ENCODE data around the gene SECISBP2.

DNA sequence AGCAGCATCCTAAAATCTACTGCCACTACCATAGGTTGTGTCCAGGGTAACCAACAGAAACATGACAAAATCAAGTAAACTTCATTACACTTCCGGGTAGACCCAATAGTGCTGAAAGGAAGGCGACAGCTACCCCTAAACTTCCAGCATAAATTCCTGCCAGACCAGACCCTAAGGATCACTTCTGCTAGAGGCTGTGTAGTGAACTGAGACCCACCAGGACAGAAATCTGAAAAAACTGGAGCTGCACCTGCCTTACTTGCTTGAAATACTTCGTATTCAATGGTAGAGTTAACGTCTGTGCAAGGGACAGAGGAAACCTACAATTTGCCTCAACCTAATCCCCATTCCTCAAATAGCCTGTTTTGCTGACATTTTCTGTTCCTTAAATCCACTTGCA is 1.0 kb upstream of the SECISBP2 start:
- TF ChIP-seq, protein P1, sequence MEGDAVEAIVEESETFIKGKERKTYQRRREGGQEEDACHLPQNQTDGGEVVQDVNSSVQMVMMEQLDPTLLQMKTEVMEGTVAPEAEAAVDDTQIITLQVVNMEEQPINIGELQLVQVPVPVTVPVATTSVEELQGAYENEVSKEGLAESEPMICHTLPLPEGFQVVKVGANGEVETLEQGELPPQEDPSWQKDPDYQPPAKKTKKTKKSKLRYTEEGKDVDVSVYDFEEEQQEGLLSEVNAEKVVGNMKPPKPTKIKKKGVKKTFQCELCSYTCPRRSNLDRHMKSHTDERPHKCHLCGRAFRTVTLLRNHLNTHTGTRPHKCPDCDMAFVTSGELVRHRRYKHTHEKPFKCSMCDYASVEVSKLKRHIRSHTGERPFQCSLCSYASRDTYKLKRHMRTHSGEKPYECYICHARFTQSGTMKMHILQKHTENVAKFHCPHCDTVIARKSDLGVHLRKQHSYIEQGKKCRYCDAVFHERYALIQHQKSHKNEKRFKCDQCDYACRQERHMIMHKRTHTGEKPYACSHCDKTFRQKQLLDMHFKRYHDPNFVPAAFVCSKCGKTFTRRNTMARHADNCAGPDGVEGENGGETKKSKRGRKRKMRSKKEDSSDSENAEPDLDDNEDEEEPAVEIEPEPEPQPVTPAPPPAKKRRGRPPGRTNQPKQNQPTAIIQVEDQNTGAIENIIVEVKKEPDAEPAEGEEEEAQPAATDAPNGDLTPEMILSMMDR (IDR thresholded peaks at IDR 0.05): no peak
- TF ChIP-seq POLR2A (IDR thresholded peaks at IDR 0.05): no peak
- no peak for TF ChIP-seq POLR2AphosphoS5 (IDR thresholded peaks at IDR 0.05; ENCODE audit: insufficient read depth in 1 of 2, low read depth in 1 of 2)
